SK-N-SH (cell line): ENCODE data around the gene MB21D2. TPM values are rescaled to one million over a fixed set of nuclear protein-coding genes. Genes with fewer than 3 reads are reported as not detected.

Experiments used
- CTCF ChIA-PET: fragments of 300-600, 350-600 bp; formaldehyde crosslinking; extraction: SDS; loops from one replicate; lab custom pipeline; 2021; lab: Yijun Ruan, JAX
- POLR2A ChIA-PET: fragments of 350-600 bp; sonication (Branson Sonifier 250); formaldehyde crosslinking; extraction: SDS; loops from one replicate; lab custom pipeline; 2020; ENCODE audit warnings: antibody characterized with exemption, inconsistent platforms; lab: Yijun Ruan, JAX
- DNase-seq: peaks from one replicate; pipeline ENCODE4 v3.0.0; 2012
- H2AFZ ChIP-seq: fragments of 200-600 bp; sonication (generic); 2 replicates; pipeline ENCODE4 v1.8.1; 2016; ENCODE audit warnings: antibody characterized with exemption, mild to moderate bottlenecking, low read depth
- H3F3A ChIP-seq: fragments of 200-600 bp; sonication (generic); replicated peaks from 2 replicates; pipeline ENCODE3; 2016; ENCODE audit warnings: antibody characterized with exemption, mild to moderate bottlenecking; ENCODE audit not compliant: insufficient read depth
- H3K27ac ChIP-seq, 2 experiments: fragments of 200-500 bp in 1 of 2; fragments of 200-600 bp in 1 of 2; sonication (Bioruptor generic) in 1 of 2; sonication (generic), shearing (Covaris generic) in 1 of 2; 2 replicates each; pipeline versions ENCODE4 v1.5.1 to v1.6.1; 2014 to 2016; ENCODE audit warnings: low read depth in 2 of 2, inconsistent platforms in 1 of 2, low read length in 1 of 2, mild to moderate bottlenecking in 1 of 2, mixed read lengths in 1 of 2
- H3K27me3 ChIP-seq: fragments of 200-600 bp; sonication (generic), shearing (Covaris generic); 2 replicates; pipeline ENCODE4 v1.6.1; 2016; ENCODE audit warnings: mixed run types; ENCODE audit not compliant: insufficient read depth
- H3K36me3 ChIP-seq, 2 experiments: fragments of 200-500 bp in 1 of 2; fragments of 200-600 bp in 1 of 2; sonication (Bioruptor generic) in 1 of 2; sonication (generic) in 1 of 2; replicated peaks in 1 of 2; 2 replicates each; pipeline versions ENCODE3 to v1.5.1; 2014 to 2016; ENCODE audit warnings: low read length in 1 of 2, mild to moderate bottlenecking in 1 of 2; ENCODE audit not compliant: insufficient read depth in 2 of 2, control insufficient read depth in 1 of 2
- H3K4me1 ChIP-seq, 2 experiments: fragments of 200-500 bp in 1 of 2; fragments of 200-600 bp in 1 of 2; sonication (Bioruptor generic) in 1 of 2; sonication (generic), shearing (Covaris generic) in 1 of 2; 2 replicates each; pipeline versions ENCODE4 v1.5.1 to v1.6.1; 2014 to 2016; ENCODE audit warnings: low read depth in 1 of 2, low read length in 1 of 2, mixed run types in 1 of 2; ENCODE audit not compliant: insufficient read depth in 2 of 2, control insufficient read depth in 1 of 2
- H3K4me2 ChIP-seq: fragments of 200-600 bp; sonication (generic), shearing (Covaris generic); 2 replicates; pipeline ENCODE4 v1.6.1; 2017; ENCODE audit warnings: mixed run types
- H3K4me3 ChIP-seq, 2 experiments: fragments of 200-500 bp in 1 of 2; fragments of 200-600 bp in 1 of 2; sonication (Bioruptor generic) in 1 of 2; sonication (generic), shearing (Covaris generic) in 1 of 2; 2 replicates each; pipeline versions ENCODE4 v1.5.1 to v1.8.1; 2014 to 2016; ENCODE audit warnings: low read depth in 2 of 2, inconsistent platforms in 1 of 2, low read length in 1 of 2, mild to moderate bottlenecking in 1 of 2, mixed read lengths in 1 of 2, moderate library complexity in 1 of 2
- H3K79me2 ChIP-seq: fragments of 200-600 bp; sonication (generic); 2 replicates; pipeline ENCODE4 v1.8.1; 2017; ENCODE audit warnings: mild to moderate bottlenecking; ENCODE audit not compliant: insufficient read depth
- H3K9ac ChIP-seq: fragments of 200-600 bp; sonication (generic); 2 replicates; pipeline ENCODE4 v1.6.1; 2017; ENCODE audit warnings: mixed run types
- H3K9me2 ChIP-seq: fragments of 200-600 bp; sonication (generic); 2 replicates; pipeline ENCODE4 v1.6.1; 2017; ENCODE audit warnings: mixed run types
- H3K9me3 ChIP-seq: fragments of 200-600 bp; sonication (generic); 2 replicates; pipeline ENCODE4 v1.6.1; 2017; ENCODE audit warnings: mixed run types, mild to moderate bottlenecking, moderate library complexity
- H4K20me1 ChIP-seq: fragments of 200-600 bp; sonication (generic); 2 replicates; pipeline ENCODE4 v1.6.1; 2017; ENCODE audit warnings: mild to moderate bottlenecking, mixed run types; ENCODE audit not compliant: insufficient read depth
- ELF1 ChIP-seq: IDR thresholded peaks from 2 replicates; pipeline ENCODE4 v1.4.0; 2012
- FOSL2 ChIP-seq: IDR thresholded peaks from 2 replicates; pipeline ENCODE4 v1.4.0; 2012; ENCODE audit warnings: low read depth, mild to moderate bottlenecking, moderate library complexity, borderline replicate concordance
- FOXJ3 ChIP-seq: sonication (generic); formaldehyde crosslinking; IDR thresholded peaks from 2 replicates; pipeline ENCODE4 v1.5.1; 2020; ENCODE audit warnings: mild to moderate bottlenecking, missing genetic modification reagents
- MEF2A ChIP-seq: IDR thresholded peaks from 2 replicates; pipeline ENCODE4 v1.4.0; 2012; ENCODE audit warnings: low read depth, borderline replicate concordance
- MXI1 ChIP-seq: IDR thresholded peaks from 2 replicates; pipeline ENCODE4 v1.6.1; 2012; ENCODE audit warnings: mild to moderate bottlenecking, low read depth, low read length, improper control_type of control experiment
- NFIC ChIP-seq: IDR thresholded peaks from 2 replicates; pipeline ENCODE4 v1.4.0; 2012; ENCODE audit warnings: borderline replicate concordance
- NRF1 ChIP-seq: IDR thresholded peaks from 2 replicates; pipeline ENCODE4 v1.6.1; 2012; ENCODE audit warnings: low read depth, mild to moderate bottlenecking, low read length
- POLR2AphosphoS5 ChIP-seq: IDR thresholded peaks from 2 replicates; pipeline ENCODE4 v1.6.1; 2012; ENCODE audit warnings: low read depth, low read length
- RCOR1 ChIP-seq: fragments of 150-350 bp; IDR thresholded peaks from 2 replicates; pipeline ENCODE4 v1.6.1; 2017; ENCODE audit warnings: antibody characterized with exemption, low read length
- SIN3A ChIP-seq: IDR thresholded peaks from 2 replicates; pipeline ENCODE4 v1.6.1; 2012; ENCODE audit warnings: low read depth, mild to moderate bottlenecking, low read length, moderate library complexity, borderline replicate concordance
- SMC3 ChIP-seq: IDR thresholded peaks from 2 replicates; pipeline ENCODE4 v1.6.1; 2012; ENCODE audit warnings: low read depth, low read length, improper control_type of control experiment
- TCF12 ChIP-seq: IDR thresholded peaks from 2 replicates; pipeline ENCODE4 v1.4.0; 2012
- WGBS: methylation state at CpG from one replicate; pipeline ENCODE4 v1.1.6; 2017; ENCODE audit warnings: low lambda C conversion rate; 5-methylcytosine and 5-hydroxymethylcytosine counted together
- polyA plus RNA-seq, 3 experiments: library from polyadenylated mRNA; depleted of rRNA; stranded (reverse); fragments of >200 nt; gene quantifications; 2 replicates each; pipeline ENCODE4 v1.2.3, GENCODE V29; 2012
- TF ChIP-seq, protein P1 (sequence below): fragments of 150-350 bp; IDR thresholded peaks from 2 replicates; pipeline ENCODE4 v1.6.1; 2016; ENCODE audit warnings: mild to moderate bottlenecking, low read depth, low read length
- TF ChIP-seq, protein P2 (sequence below): IDR thresholded peaks from 2 replicates; pipeline ENCODE4 v1.4.0; 2012; ENCODE audit warnings: low read depth, borderline replicate concordance
- TF ChIP-seq, protein P3 (sequence below): IDR thresholded peaks from 2 replicates; pipeline ENCODE4 v1.6.1; 2012; ENCODE audit warnings: mild to moderate bottlenecking, low read depth, low read length, moderate library complexity
- TF ChIP-seq, protein P4 (sequence below): IDR thresholded peaks from 2 replicates; pipeline ENCODE4 v1.4.0; 2012; ENCODE audit warnings: low read depth, borderline replicate concordance

MB21D2 gene
- polyA plus RNA-seq, 1 of the 3 experiments (the other 2 are of a cell fraction): 12.7 TPM

DNA sequence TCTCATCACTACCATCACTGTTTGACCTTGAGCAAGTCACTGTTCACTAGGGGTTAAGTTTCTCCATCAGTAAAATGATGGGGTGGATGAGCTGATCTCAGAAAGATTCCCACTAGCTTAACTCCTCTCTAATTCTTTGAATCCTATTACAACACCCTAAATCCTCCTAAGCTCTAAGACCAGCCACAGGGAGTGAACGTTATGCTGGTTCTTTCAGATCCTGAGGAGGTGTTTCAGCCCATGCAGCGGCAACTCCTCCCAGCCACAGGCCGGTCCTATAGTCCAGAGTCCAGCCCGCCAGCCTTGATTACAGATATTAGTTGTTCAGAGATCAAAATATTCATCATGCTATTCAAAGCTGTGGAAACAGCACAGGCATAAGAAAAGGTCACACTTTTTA is 15.1 kb downstream of the MB21D2 start:
- no peak overlapping the region for H2AFZ ChIP-seq
- no peaks in the 10 kb centered on the region for H3K27me3 ChIP-seq
- POLR2A ChIA-PET: no interaction called here
- no peaks in the 10 kb centered on the region for H3K9me2 ChIP-seq
- peaks cover 51% of the 10 kb centered on the region for H3F3A ChIP-seq
- DNase-seq: no peak
- H4K20me1 ChIP-seq: no peaks in the 10 kb centered on the region
- peaks cover 0 to 8% of the 10 kb centered on the region in 2 experiments for H3K36me3 ChIP-seq
- no peaks in the 10 kb centered on the region for H3K9me3 ChIP-seq
- peak overlapping the region; percentile 62; the same call in 1 of the 2 replicates for H3K4me2 ChIP-seq
- 97% methylated on average over 4 of the region's 4 CpGs for WGBS
- H3K27ac ChIP-seq: peak overlapping the region in 1 of 2 experiments; percentile 94; a peak in 2 of 4 replicates
- H3K4me3 ChIP-seq: no peak overlapping the region
- peaks cover 14 to 53% of the 10 kb centered on the region in 2 experiments for H3K4me1 ChIP-seq
- peaks cover 74% of the 10 kb centered on the region for H3K79me2 ChIP-seq
- CTCF ChIA-PET: interaction anchor here (0.9 to 1.6 kb wide), 2 partner anchors 13 to 24 kb away, joined by 3 to 5 read pairs; no protein-coding TSS in a partner anchor
- no peak overlapping the region for H3K9ac ChIP-seq
- TF ChIP-seq, protein P1, sequence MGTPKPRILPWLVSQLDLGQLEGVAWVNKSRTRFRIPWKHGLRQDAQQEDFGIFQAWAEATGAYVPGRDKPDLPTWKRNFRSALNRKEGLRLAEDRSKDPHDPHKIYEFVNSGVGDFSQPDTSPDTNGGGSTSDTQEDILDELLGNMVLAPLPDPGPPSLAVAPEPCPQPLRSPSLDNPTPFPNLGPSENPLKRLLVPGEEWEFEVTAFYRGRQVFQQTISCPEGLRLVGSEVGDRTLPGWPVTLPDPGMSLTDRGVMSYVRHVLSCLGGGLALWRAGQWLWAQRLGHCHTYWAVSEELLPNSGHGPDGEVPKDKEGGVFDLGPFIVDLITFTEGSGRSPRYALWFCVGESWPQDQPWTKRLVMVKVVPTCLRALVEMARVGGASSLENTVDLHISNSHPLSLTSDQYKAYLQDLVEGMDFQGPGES: no peak
- TF ChIP-seq POLR2AphosphoS5 (no peak), RCOR1 (no peak)
- TF ChIP-seq, protein P2, sequence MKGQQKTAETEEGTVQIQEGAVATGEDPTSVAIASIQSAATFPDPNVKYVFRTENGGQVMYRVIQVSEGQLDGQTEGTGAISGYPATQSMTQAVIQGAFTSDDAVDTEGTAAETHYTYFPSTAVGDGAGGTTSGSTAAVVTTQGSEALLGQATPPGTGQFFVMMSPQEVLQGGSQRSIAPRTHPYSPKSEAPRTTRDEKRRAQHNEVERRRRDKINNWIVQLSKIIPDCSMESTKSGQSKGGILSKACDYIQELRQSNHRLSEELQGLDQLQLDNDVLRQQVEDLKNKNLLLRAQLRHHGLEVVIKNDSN: no peak
- TF ChIP-seq, protein P3, sequence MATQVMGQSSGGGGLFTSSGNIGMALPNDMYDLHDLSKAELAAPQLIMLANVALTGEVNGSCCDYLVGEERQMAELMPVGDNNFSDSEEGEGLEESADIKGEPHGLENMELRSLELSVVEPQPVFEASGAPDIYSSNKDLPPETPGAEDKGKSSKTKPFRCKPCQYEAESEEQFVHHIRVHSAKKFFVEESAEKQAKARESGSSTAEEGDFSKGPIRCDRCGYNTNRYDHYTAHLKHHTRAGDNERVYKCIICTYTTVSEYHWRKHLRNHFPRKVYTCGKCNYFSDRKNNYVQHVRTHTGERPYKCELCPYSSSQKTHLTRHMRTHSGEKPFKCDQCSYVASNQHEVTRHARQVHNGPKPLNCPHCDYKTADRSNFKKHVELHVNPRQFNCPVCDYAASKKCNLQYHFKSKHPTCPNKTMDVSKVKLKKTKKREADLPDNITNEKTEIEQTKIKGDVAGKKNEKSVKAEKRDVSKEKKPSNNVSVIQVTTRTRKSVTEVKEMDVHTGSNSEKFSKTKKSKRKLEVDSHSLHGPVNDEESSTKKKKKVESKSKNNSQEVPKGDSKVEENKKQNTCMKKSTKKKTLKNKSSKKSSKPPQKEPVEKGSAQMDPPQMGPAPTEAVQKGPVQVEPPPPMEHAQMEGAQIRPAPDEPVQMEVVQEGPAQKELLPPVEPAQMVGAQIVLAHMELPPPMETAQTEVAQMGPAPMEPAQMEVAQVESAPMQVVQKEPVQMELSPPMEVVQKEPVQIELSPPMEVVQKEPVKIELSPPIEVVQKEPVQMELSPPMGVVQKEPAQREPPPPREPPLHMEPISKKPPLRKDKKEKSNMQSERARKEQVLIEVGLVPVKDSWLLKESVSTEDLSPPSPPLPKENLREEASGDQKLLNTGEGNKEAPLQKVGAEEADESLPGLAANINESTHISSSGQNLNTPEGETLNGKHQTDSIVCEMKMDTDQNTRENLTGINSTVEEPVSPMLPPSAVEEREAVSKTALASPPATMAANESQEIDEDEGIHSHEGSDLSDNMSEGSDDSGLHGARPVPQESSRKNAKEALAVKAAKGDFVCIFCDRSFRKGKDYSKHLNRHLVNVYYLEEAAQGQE: no peak

DNA sequence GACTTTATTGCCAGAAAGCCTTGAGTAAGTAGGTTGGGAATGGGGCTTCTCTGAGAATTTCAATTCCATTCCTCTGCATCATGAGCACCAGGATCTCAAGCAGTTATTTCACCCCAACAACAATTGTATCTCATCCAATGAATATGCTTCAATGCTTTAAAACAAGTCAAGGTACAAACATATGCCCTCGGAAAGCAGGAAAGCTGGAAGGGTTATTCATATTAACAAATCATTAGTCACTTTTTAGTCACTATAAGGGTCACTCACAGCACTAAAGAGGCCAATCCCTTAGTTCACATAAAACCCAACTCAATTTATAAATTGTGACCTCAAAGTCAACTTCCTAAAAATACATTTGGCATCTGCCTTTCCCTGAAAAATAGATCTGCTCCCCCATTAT is 16.2 kb downstream of the MB21D2 start:
- ChIA-PET CTCF (no interaction called here), POLR2A (no interaction called here)
- no peak for DNase-seq
- no peak overlapping the region for H3K4me3 ChIP-seq
- H3F3A ChIP-seq: peaks cover 42% of the 10 kb centered on the region
- H3K79me2 ChIP-seq: peaks cover 79% of the 10 kb centered on the region
- no peaks in the 10 kb centered on the region for H3K9me3 ChIP-seq
- no peaks in the 10 kb centered on the region for H3K9me2 ChIP-seq
- H3K4me1 ChIP-seq: peaks cover 4 to 45% of the 10 kb centered on the region in 2 experiments
- H2AFZ ChIP-seq: no peak overlapping the region
- H3K27me3 ChIP-seq: no peaks in the 10 kb centered on the region
- H3K4me2 ChIP-seq: peak overlapping the region; percentile 62
- 7% methylated on average over 1 of the region's 1 CpG for WGBS
- H3K36me3 ChIP-seq: peaks cover 0 to 8% of the 10 kb centered on the region in 2 experiments
- H3K9ac ChIP-seq: peak overlapping the region; percentile 58
- peak overlapping the region; percentile 18 to 94; a peak in 3 of 4 replicates for H3K27ac ChIP-seq
- H4K20me1 ChIP-seq: no peaks in the 10 kb centered on the region
- TF ChIP-seq MEF2A: peak; percentile 79
- TF ChIP-seq NFIC: peak; percentile 74
- TF ChIP-seq ELF1: no peak
- TF ChIP-seq, protein P3: no peak
- peak; percentile 61; the same call in 1 of the 2 replicates for TF ChIP-seq FOSL2
- no peak for TF ChIP-seq NRF1
- TF ChIP-seq SMC3: no peak
- TF ChIP-seq MXI1: no peak
- TF ChIP-seq, protein P4, sequence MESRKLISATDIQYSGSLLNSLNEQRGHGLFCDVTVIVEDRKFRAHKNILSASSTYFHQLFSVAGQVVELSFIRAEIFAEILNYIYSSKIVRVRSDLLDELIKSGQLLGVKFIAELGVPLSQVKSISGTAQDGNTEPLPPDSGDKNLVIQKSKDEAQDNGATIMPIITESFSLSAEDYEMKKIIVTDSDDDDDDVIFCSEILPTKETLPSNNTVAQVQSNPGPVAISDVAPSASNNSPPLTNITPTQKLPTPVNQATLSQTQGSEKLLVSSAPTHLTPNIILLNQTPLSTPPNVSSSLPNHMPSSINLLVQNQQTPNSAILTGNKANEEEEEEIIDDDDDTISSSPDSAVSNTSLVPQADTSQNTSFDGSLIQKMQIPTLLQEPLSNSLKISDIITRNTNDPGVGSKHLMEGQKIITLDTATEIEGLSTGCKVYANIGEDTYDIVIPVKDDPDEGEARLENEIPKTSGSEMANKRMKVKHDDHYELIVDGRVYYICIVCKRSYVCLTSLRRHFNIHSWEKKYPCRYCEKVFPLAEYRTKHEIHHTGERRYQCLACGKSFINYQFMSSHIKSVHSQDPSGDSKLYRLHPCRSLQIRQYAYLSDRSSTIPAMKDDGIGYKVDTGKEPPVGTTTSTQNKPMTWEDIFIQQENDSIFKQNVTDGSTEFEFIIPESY: no peak
- TF ChIP-seq TCF12: peak; percentile 79
- TF ChIP-seq FOXJ3: no peak
- TF ChIP-seq SIN3A: no peak
